ENCODE data around the gene NCOR2. TPM values are rescaled to one million over a fixed set of nuclear protein-coding genes. Genes with fewer than 3 reads are reported as not detected.

The NCOR2 gene
- polyA plus RNA-seq, 1 donor from 2014 or later: 4.8 TPM

DNA sequence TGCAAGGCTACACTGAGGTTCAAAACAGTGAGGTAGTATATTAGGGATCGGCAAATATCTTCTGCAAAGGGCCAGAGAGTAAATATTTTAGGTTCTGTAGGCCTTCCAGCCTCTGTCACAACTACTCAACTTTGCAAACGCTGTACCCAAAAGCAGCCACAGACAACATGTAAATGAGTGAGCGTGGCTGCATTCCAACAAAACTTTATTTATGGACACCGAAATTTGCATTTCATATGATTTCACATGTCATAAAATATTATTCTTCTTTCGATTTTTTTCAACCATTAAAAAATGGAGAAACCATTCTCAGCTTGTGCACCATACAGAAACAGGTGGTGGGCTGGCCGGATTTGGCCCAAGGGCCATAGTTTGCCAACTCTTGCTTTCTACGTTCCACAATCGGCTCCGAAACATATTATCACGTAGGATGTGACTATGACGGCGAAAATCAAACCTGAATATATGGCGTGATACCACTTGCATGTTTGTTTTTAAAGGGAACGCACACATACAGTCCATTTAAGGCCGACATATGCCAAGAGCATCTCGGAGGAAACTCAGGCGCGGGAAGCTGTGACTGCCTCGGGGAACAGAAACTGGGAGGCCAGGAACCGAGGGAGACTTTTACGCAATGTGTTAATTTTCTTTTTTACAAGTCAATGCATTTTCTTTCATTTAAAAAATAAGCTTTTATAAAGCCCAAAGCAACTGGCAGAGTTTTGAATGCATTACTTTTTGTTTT lies 7.1 kb downstream of the NCOR2 start:
- Histone ChIP-seq H3K9me2 (ENCODE audit: insufficient read depth, low read length) (no peaks in the 10 kb centered on the region), H3K79me2 (replicated peaks; ENCODE audit: insufficient read depth, low read length) (peaks cover 57% of the 10 kb centered on the region), H2AFZ (ENCODE audit: low read depth, low read length) (no peak overlapping the region), H3K9ac (ENCODE audit: low read length) (no peak overlapping the region), H3K4me2 (ENCODE audit: low read length) (no peak overlapping the region), H3K27ac (ENCODE audit: low read length) (no peak overlapping the region), H3F3A (ENCODE audit: insufficient read depth, low read length, poor library complexity, severe bottlenecking) (no peaks in the 10 kb centered on the region), H3K9me3 (ENCODE audit: low read length) (no peaks in the 10 kb centered on the region), H4K20me1 (ENCODE audit: insufficient read depth) (no peaks in the 10 kb centered on the region), H3K36me3 (ENCODE audit: insufficient read depth, low read length) (no peaks in the 10 kb centered on the region), H3K4me3 (ENCODE audit: low read length) (no peak overlapping the region), H3K27me3 (ENCODE audit: insufficient read depth, low read depth, low read length) (no peaks in the 10 kb centered on the region)
- no peak for TF ChIP-seq SMC3 (conservative IDR thresholded peaks at IDR 0.05; ENCODE audit: poor library complexity)
- no peak for TF ChIP-seq EP300 (conservative IDR thresholded peaks at IDR 0.05; ENCODE audit: poor library complexity, severe bottlenecking)
- TF ChIP-seq RAD21 (conservative IDR thresholded peaks at IDR 0.05): no peak
- TF ChIP-seq, protein P1, sequence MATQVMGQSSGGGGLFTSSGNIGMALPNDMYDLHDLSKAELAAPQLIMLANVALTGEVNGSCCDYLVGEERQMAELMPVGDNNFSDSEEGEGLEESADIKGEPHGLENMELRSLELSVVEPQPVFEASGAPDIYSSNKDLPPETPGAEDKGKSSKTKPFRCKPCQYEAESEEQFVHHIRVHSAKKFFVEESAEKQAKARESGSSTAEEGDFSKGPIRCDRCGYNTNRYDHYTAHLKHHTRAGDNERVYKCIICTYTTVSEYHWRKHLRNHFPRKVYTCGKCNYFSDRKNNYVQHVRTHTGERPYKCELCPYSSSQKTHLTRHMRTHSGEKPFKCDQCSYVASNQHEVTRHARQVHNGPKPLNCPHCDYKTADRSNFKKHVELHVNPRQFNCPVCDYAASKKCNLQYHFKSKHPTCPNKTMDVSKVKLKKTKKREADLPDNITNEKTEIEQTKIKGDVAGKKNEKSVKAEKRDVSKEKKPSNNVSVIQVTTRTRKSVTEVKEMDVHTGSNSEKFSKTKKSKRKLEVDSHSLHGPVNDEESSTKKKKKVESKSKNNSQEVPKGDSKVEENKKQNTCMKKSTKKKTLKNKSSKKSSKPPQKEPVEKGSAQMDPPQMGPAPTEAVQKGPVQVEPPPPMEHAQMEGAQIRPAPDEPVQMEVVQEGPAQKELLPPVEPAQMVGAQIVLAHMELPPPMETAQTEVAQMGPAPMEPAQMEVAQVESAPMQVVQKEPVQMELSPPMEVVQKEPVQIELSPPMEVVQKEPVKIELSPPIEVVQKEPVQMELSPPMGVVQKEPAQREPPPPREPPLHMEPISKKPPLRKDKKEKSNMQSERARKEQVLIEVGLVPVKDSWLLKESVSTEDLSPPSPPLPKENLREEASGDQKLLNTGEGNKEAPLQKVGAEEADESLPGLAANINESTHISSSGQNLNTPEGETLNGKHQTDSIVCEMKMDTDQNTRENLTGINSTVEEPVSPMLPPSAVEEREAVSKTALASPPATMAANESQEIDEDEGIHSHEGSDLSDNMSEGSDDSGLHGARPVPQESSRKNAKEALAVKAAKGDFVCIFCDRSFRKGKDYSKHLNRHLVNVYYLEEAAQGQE (IDR thresholded peaks at IDR 0.05; ENCODE audit: borderline replicate concordance): no peak
- no peak for TF ChIP-seq CTCF (IDR thresholded peaks at IDR 0.05; ENCODE audit: poor library complexity, severe bottlenecking)
- TF ChIP-seq EZH2 (IDR thresholded peaks at IDR 0.05; ENCODE audit: borderline replicate concordance, insufficient read depth, low read length, poor library complexity, severe bottlenecking): no peak
- no peak for TF ChIP-seq POLR2AphosphoS5 (IDR thresholded peaks at IDR 0.05)
- no peak for TF ChIP-seq MXI1 (conservative IDR thresholded peaks at IDR 0.05; ENCODE audit: poor library complexity, severe bottlenecking)
- no peak for TF ChIP-seq TAF1 (IDR thresholded peaks at IDR 0.05; ENCODE audit: low read depth)

- no peak overlapping the region for H3K9ac ChIP-seq (ENCODE audit: low read length)
- no peaks in the 10 kb centered on the region for H3F3A ChIP-seq (ENCODE audit: insufficient read depth, low read length, poor library complexity, severe bottlenecking)
- H3K4me2 ChIP-seq (ENCODE audit: low read length): no peak overlapping the region
- H3K9me2 ChIP-seq (ENCODE audit: insufficient read depth, low read length): no peaks in the 10 kb centered on the region
- TF ChIP-seq RAD21 (conservative IDR thresholded peaks at IDR 0.05) (no peak), EZH2 (IDR thresholded peaks at IDR 0.05; ENCODE audit: borderline replicate concordance, insufficient read depth, low read length, poor library complexity, severe bottlenecking) (no peak), EP300 (conservative IDR thresholded peaks at IDR 0.05; ENCODE audit: poor library complexity, severe bottlenecking) (no peak), SMC3 (conservative IDR thresholded peaks at IDR 0.05; ENCODE audit: poor library complexity) (no peak), POLR2AphosphoS5 (IDR thresholded peaks at IDR 0.05) (no peak), TAF1 (IDR thresholded peaks at IDR 0.05; ENCODE audit: low read depth) (no peak), MXI1 (conservative IDR thresholded peaks at IDR 0.05; ENCODE audit: poor library complexity, severe bottlenecking) (no peak), CTCF (IDR thresholded peaks at IDR 0.05; ENCODE audit: poor library complexity, severe bottlenecking) (no peak)
- TF ChIP-seq, protein P1 (IDR thresholded peaks at IDR 0.05; ENCODE audit: borderline replicate concordance): no peak
- no peaks in the 10 kb centered on the region for H4K20me1 ChIP-seq (ENCODE audit: insufficient read depth)
- no peak overlapping the region for H3K27ac ChIP-seq (ENCODE audit: low read length)
- no peak overlapping the region for H3K4me3 ChIP-seq (ENCODE audit: low read length)
- peaks cover 61% of the 10 kb centered on the region for H3K79me2 ChIP-seq (replicated peaks; ENCODE audit: insufficient read depth, low read length)
- H3K36me3 ChIP-seq (ENCODE audit: insufficient read depth, low read length): no peaks in the 10 kb centered on the region
- H3K9me3 ChIP-seq (ENCODE audit: low read length): no peaks in the 10 kb centered on the region
- H2AFZ ChIP-seq (ENCODE audit: low read depth, low read length): no peak overlapping the region
- no peaks in the 10 kb centered on the region for H3K27me3 ChIP-seq (ENCODE audit: insufficient read depth, low read depth, low read length)
These were observed 8.0 kb downstream of the NCOR2 start for GRCh38 chr12:124559182-124560017.

Data from neural cell (in vitro differentiated cells).